AG09309 (cell line): ENCODE measurements around the gene CACNB2.

ENCODE experiments used
- DNase-seq: peaks from one replicate; pipeline ENCODE4 v3.0.0-alpha.2; 2010; ENCODE audit warnings: low read depth
- H3K4me3 ChIP-seq: 2 replicates; pipeline ENCODE4 v1.5.1; 2011; ENCODE audit warnings: mild to moderate bottlenecking, low read depth, low read length, moderate library complexity; ENCODE audit not compliant: control insufficient read depth
- TF ChIP-seq, protein P1 (sequence below): IDR thresholded peaks from 2 replicates; pipeline ENCODE4 v1.5.1; 2011; ENCODE audit warnings: mild to moderate bottlenecking, low read depth, low read length, inconsistent platforms; ENCODE audit not compliant: insufficient read depth, control insufficient read depth; ENCODE audit errors: missing control alignments

CACNB2 gene

DNA sequence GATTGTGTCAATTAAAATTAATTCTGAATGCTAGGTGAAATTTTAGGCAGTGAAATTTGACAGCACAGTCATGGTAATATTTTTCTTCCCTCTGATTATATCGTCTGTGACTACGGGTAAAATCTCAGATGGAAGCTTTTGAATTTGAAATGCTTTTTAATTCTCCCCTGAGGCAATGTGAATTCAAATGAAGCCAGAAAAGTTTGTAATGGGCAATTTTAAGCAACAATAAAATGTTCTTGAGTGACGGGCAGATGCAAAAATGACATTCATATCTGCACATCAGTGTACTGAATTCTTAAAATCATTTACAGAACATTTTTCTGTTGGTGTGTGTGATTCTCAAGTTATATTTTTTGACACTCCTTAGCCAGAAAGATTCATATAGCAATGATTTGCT lies 376.6 kb downstream of the CACNB2 start:
- TF ChIP-seq, protein P1, sequence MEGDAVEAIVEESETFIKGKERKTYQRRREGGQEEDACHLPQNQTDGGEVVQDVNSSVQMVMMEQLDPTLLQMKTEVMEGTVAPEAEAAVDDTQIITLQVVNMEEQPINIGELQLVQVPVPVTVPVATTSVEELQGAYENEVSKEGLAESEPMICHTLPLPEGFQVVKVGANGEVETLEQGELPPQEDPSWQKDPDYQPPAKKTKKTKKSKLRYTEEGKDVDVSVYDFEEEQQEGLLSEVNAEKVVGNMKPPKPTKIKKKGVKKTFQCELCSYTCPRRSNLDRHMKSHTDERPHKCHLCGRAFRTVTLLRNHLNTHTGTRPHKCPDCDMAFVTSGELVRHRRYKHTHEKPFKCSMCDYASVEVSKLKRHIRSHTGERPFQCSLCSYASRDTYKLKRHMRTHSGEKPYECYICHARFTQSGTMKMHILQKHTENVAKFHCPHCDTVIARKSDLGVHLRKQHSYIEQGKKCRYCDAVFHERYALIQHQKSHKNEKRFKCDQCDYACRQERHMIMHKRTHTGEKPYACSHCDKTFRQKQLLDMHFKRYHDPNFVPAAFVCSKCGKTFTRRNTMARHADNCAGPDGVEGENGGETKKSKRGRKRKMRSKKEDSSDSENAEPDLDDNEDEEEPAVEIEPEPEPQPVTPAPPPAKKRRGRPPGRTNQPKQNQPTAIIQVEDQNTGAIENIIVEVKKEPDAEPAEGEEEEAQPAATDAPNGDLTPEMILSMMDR, result no peak

DNA sequence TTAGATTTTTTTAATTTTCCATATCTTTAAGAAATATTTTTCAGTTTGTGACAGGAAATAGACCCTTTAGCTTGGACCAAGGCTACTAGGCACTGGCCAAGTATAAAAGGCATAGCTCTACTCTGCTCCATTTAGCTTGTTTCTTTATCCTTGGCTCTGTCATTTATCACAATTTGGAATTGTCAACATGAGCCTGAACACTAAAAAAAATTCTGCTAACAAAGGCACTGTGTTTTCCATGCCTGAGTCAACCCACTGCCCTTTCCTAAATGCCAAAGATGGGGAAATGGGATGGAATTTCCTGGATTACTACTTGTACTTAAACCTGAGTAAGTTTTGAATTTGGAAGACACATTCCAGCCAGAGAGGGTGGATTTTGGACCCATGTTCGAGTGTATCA lies 382.8 kb downstream of the CACNB2 start:
- no peak for DNase-seq
- TF ChIP-seq, protein P1, result no peak
- H3K4me3 ChIP-seq, result no peak overlapping the region

More for the DNA sequence above, 376.6 kb downstream of the CACNB2 start:
- DNase-seq, result no peak
- no peak overlapping the region for H3K4me3 ChIP-seq

DNA sequence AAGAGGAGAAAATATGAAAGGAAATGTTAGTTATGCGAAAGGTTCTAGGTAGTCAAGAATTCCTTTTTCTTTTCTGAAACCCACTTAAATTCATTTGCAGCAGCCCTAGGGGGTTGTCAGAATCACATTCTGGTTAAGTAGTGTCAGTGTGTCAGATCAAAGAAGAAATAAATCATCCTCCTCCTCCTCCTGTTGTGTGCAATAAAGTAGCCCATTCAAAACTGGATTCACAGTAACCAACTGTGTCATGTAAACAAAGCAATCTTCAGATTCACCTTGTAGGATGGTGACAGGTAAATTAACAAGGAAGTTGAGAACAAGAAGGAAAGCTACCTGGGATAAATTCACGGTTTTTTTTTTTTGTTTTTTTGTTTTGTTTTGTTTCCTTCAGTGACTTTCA lies 383.6 kb downstream of the CACNB2 start:
- no peak overlapping the region for H3K4me3 ChIP-seq
- TF ChIP-seq, protein P1, result no peak
- no peak for DNase-seq

DNA sequence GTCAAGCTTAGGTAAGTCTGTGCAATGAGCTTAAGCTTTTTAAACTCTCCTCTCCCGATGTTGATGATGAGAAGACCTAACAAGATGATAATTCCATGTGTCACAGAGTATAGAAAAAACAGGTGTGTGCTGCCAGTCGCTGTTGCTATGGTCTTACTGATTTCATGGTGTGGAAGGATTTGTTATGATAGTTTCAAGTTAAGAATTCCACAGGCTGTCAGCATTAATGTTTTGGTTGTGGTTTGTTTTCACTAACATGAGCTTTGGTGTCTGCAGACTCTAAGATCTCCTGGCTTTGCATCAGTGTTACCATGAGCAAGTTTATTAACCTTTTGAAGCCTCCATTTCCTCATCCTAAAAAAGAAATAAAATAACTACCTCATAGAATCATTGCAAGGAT lies 387.5 kb downstream of the CACNB2 start:
- no peak for DNase-seq
- TF ChIP-seq, protein P1, result no peak
- no peak overlapping the region for H3K4me3 ChIP-seq

DNA sequence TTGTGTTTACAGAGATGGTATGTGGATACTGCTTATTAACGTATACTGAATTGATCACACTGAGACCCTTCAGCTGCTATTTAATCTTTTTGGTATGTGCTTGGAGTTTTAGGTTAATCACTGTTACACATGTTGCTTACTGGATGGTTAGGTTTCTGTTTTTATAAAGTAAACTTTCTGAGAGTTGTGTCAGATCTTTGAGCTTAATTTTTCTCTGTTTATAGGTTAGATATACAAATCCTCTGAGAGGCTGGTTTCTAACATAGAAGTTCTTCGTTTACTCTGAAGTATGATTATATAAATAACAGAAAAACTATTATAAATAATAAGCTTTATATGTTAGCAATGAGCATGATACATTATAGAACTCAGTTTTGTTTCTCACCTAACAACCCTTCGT lies 388.1 kb downstream of the CACNB2 start:
- no peak for DNase-seq
- TF ChIP-seq, protein P1, result no peak
- no peak overlapping the region for H3K4me3 ChIP-seq

DNA sequence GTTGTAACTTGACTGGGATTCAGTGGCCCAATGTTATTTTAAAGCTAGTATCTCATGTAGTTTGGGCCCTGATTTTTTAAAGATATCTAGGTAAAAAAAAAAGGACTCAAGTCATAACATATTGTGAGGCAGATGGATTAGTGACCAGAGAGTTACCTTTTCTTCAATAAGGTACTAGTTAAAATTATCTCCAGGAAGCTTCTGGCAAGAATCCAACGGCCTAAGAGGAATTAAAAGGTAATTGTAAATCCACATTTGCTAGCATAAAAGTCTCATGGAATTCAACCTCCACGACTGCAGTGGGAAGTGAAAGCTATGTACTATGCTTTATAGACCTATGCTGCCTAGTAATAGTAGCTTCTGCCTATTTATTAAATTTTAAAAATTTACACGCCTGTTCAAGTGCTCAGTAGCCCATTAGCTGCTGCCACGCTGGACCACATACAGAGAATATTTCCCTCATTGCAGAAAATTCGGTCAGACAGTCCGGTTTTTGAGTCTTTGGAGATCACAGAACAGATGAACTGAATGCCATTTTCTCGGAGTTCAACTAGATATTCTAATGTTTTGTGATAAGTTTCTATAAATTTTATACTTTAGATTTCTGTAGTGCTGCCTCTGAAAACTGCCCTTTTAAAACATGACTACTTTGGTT lies 392.8 kb downstream of the CACNB2 start:
- TF ChIP-seq, protein P1, result no peak
- H3K4me3 ChIP-seq, result no peak overlapping the region
- DNase-seq, result no peak

DNA sequence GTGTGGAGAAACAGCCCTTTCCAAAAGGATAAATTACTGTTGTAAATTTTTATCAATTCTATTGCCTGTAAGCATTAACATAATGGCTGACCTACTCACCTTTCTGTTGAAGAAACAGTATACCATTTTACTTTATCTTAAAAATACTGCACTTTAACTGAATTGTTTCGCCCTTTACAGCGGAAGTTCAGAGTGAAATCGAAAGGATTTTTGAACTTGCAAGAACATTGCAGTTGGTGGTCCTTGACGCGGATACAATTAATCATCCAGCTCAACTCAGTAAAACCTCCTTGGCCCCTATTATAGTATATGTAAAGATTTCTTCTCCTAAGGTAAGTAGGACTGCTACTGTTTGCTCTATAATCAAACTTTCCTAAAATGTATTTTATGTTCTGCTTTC lies 393.7 kb downstream of the CACNB2 start:
- DNase-seq, result no peak
- H3K4me3 ChIP-seq, result no peak overlapping the region
- TF ChIP-seq, protein P1, result no peak
